ENCODE data around the gene TRABD2B. TPM values are rescaled to one million over a fixed set of nuclear protein-coding genes. Genes with fewer than 3 reads are reported as not detected.

The TRABD2B gene
- total RNA-seq, 1 donor from 2014 or later = 11.2 TPM

DNA sequence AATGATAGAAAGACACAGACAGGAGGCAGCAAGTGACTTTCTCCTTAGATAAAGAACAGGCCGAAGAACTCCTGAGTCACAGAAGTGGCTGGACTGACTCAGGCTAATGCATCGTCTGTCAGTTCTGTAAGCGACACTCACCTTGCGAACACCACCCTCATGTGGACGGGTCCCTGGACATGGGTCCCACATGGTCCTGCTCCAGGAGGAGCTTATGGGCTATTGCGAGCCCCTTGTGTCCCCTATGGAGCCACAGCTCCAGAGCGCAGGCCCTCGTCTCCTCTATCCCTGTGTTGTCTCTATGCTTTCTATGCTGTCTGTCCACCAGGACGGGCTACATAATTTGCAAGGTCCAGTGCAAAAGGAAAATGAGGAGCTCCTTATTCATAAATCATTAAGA is 85.8 kb downstream of the TRABD2B start:
- no peak for DNase-seq (ENCODE audit: low spot score)

DNA sequence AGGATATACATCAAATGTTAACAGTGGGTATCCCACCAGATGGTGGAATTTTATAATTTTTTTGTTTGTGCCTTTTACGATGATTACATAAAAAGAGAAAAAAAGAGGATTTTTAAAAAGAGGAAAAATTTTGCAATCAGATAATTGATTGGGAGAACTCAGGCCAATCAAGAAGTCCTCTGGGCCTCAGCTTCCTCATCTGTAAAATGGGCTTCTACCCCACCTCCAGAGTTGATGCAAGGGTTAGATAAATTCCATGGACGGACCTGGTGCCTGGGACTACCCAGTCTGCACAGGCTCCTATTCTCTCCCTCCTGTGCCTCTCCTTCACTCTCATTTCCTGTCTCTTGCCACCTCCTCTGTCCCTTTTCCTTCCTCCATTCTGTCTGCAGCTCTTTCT is 88.9 kb downstream of the TRABD2B start:
- no peak for DNase-seq (ENCODE audit: low spot score)

DNA sequence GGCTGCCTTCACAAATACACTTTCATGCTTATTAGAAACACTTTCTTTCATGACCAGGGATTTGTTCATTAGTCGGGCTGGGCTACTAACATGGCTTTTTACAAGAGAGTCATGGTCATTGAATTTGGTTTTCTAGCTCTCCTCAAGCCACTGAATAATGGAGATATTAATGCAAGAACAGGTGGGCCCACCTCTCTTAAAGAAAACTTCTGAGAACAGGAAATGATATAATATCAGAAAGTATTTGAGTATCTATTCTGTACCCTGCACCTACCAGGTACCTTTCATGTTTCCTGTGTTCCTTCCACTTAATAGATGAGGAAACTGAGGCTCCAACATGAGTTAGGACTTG is 90.0 kb downstream of the TRABD2B start:
- DNase-seq (ENCODE audit: low spot score) = no peak

DNA sequence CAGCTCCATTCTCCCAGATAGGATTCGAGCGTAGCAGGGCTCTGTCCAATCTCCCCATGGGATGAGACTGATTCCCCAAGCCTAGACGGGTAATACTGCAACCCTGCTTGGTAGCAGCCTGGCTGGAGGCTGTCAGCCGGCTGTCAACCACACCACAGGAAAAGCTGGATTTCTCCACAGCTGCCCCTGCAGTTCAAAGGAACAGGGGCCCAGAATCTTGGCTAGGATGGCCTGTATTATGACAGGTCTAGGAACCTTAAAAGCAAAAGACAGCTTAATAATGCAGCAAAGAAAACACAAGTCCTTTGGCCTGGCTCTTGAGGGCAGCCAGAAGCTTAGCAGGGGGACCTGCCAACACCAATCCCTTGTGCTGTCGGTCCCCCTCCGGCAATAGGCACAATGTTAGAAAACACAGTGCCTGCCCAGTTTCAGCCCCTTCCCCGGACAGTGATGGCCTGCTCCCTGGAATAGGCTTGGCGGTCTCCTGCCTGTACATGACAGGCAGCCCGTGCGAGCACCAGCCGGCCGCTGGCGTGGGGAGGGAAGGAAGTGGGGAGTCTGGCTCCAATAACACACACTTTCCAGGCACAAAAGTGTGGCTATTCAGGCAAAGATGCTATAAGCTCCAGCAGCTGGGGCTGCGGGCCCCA is 90.5 kb downstream of the TRABD2B start:
- no peak for DNase-seq (ENCODE audit: low spot score)

DNA sequence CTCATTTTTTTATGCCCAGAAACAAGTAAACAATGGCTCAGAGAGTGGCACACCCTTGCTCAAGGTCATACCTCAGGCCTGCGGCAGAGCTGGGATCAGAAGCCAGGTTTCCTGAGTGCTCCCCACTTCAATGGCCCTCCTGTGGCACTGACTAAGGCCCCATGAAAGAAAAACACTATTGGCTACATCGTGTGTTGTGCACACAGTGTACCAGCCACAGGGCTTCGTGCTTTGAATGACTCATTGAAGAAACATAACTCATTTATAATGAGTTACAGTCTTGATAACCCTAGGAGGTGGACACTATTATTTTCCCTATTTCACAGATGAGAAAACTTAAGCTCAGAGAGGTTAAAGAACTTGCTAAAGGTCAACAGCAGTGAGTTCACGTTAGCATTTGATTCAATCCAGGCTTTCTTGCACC is 91.2 kb downstream of the TRABD2B start:
- peak; percentile 38 for DNase-seq (ENCODE audit: low spot score)

DNA sequence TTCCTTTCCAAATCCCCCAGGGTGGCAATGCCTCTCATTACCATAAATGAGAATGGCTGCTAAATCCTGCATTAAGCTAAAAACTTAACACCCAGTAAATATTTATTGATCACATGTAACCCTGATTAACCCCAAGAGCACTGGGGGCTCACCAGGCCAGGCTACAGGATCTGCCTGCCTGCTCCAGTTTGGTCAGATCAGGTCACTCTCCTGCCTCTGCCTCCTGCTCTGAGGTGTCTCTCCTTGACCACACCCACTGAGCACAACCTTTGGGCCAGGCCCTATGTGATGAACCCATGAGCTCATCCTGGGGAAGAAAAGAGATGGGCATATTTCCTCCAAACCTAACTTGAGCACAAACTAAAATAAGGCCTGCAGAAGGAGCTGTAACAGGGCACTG is 93.5 kb downstream of the TRABD2B start:
- no peak for DNase-seq (ENCODE audit: low spot score)

DNA sequence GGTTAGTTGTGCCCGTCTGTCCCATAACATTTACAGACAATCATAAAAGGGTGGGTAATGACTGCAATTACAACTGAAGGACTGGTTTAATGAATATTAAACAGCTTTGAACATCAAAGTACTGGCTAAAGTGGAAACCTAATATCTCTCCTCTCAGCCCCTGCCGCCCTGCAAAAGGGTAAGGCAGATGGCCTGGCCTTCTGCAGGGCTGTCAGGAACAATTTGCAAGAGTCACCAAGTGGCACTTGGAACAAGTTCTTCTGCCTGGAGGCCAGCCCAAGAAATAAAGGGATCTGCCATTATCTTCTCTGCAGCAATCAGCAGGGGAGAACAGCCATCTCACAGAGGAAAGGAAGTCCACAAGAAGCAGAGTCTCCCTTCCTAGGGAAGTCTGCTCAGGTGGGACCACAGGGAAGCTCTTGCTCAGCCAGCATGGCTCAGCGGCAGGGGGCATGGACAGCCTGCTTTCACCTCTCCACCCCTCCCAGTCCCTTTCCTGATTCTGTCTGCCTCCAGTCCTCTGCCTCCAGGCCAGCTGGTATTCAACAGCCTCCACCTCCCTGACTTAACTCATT is 96.1 kb downstream of the TRABD2B start:
- DNase-seq (ENCODE audit: low spot score) = no peak

DNA sequence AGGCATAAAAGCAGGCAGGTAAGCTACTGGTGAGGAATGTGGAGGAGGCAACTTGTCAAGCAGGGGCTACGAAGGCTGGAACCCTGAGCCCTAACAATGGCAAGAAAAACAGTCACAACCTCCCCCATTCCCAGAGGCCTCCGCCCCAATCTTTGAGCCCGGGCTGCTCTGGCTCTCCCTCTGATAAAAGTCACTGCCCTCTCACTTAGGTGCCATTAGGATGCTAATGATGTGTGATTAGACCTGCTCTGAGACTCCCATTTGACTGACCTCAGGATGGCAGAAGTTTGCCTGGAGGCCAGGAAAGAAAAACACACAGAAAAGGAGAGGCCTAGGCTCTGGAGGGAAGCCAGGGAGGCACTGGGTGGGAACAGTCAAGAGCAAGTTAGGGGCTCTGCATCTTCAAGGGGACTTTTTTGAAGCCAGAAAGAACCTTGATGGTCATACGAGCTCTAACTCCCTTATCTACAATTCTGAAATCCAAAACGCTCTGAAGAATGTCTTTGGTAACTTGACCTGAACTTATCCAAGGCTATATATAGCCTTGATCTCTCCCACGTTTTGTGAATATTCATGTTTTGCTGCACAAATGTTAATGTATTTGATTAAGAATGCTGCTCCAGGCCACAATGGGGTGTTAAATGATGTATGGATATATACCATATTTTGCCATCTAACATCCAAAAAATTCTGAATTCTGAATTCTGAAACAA is 98.9 kb downstream of the TRABD2B start:
- no peak for DNase-seq (ENCODE audit: low spot score)

DNA sequence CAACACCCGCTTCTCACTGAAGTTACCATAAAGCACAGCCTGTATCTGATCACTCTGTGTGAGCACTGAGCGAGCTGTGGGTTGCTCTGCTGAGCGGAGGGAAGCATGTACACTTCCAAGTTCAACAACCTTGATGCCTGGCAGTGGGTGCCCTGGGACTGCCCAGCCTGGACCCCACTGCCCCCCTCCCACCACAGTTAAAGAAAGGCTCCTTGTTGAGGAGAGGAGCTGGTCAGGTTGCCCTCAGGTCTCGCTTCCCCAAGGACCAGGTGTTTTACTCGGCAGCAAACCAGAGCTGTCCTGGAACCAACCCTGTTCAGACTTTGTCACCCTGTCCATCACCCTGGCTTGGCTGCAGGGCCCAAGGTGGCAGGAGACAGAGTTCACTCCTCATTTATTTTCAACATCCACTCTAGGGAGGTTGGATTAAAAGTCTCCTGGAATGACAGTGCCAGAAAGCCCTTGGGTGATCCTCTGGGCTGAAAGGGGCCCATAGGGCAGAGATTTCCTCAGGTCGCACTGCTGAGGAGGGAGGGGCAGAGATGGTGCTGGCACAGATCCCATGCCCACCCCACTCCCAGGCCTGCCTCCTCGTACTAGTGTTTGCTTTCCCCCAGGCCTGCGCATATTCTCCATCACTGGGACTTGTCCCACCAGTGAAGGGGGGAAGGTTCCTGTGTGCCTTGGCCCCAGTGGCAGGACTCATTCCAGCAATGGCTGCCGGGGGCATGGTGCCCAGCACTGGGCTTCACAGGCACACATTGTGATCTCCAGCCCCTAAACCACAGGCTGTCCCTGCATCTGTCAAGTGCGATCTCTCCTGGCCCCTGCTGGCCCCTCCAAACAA is 101.7 kb downstream of the TRABD2B start:
- DNase-seq (ENCODE audit: low spot score) = no peak

DNA sequence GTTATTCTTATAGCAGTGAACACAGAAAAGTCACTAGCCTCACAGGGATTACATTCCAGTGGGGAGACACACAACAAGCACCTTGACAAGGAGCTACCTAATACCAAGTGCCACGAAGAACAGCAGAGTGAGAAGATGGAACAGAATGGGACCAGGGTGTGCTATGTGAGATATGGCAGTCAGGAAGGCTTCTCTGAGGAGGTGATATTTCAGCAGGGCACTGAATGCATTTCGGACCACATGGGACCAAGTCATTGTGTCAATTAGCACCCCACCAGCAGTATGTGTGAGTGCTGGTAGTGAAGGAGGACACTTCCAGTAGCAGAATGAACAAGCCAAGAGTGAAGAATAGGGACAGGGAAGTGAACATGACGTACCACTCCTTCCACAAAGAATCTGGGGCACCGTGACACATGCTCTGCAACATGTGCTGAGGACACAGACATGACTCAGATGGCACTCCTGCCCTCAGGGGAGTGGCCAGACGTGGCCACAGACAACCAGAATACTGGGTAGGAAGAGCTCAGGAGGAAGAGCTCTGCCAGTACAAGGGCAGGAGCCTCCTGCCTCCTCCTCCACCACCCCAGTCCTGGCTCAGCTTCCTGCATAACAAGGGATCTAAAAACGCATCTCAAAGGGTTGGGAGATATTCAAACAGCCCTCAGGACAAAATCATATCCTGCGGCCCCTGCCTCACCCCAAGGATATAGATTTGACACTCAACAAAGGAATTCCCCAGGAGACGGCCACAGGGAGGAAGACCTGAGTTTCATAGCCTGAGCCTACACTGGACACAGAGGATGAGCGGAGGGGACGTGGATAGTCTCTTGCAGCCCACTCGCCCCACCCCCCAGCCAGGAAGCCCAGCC is 102.5 kb downstream of the TRABD2B start:
- peak; percentile 85 for DNase-seq (ENCODE audit: low spot score)

DNA sequence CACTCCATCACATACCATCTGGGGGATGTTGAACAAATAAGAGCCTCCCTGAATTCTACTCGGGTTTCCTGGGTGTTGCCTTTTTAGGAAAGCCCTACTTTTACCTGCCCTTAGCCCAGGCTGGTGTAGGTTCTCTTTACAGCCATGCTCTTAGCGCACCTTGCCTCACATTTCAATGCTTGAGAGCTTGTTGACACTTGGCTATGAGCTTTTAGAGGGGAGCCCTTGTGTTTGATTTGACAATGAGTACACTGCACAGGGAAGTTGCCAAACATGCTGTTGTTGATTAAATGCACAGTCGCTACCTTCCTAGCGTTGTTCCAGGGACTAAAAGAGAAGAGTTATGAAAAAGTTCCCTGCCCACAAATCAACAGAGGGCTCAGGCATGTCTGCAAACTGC is 103.8 kb downstream of the TRABD2B start:
- DNase-seq (ENCODE audit: low spot score) = no peak

DNA sequence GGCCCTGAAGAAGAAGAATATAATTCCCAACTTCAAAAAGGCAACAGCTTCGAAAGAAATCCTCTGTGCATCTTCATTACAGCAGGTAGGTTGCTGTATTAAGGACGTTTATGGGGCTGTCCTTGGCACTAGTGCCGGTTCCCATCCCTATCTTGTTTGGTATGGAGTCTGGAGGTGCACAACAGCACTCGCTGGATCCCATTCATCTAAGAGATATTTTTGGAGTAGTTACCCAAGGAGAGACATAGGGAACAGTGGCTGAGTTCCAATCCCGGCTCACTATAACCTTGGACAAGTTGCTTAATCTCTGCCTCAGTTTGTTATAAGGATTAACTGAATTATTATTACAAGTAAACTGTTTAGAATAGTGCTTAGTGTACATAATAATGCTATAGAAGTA is 106.4 kb downstream of the TRABD2B start:
- no peak for DNase-seq (ENCODE audit: low spot score)

DNA sequence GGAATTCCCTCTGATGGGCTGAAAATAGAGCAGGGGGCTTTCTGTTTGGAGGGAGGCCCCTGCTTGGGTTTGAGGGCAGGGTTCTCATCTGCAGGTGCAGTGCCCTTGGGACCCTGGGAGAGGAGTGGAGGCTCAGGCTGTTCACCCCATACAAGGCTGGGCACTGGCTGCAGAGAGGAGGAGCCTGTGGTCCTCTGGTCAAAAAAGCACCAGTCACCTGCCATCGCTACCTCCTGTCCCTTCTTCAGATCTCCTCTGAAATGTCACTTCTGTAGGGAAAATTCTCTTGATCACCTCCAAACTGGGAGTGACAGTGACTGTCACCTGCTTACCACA is 108.9 kb downstream of the TRABD2B start:
- DNase-seq (ENCODE audit: low spot score) = no peak

DNA sequence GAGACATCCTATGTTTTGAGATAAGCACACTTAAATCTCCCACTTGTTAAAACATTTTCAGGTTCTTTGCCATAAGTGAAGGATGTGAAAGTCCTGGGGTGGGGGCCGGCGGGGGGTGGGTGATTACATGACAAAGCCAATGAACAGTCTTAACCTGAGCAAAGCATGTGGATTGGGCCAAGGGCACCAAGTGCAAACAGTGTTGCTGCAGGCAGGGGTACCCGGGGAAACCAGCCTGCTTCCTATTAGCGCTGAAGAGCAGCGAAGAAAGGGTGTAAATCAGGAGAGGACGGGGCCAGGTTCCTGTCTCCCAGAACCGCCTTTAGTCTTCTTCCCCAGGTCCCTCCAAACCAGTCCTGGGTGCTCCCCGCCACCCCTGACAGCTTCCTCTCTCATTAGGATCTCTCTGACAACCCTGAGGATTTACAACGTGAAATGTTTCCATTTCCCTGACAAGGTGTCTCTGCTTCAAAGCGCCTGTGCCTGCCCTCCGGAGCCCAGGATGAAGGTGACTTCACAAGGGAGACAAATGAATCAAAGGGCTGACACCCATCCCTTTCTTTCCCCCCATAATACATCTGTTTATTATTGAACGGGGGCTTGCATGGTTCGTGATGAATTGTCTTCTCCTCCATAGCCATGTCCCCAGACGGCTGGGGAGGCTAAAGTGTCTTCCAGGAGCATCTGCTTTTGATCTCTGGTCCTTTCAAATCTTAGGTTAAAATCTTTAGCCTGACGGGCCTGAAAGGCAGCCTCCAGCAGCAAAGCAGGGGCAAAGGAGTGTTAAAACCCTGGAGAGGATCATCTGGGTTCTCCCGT is 109.5 kb downstream of the TRABD2B start:
- DNase-seq (ENCODE audit: low spot score) = no peak

DNA sequence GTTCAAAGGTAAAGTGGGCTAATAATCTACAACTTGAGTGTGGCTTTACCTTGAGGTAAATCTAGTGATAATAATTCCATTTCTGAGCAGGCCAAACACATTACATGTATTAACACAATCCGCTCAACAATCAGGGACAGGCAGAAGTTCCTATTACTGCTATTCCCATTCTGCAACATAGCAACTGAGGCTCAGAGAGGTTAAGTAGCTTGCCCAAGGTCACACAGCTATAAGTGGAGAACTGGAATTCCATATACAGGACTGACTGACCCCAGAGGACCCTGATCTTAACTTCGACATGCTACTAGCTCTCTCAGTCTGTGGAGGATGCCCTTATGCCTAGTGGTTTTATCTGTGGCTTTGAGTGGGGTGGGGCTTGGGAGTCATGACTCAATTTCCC is 110.1 kb downstream of the TRABD2B start:
- no peak for DNase-seq (ENCODE audit: low spot score)

DNA sequence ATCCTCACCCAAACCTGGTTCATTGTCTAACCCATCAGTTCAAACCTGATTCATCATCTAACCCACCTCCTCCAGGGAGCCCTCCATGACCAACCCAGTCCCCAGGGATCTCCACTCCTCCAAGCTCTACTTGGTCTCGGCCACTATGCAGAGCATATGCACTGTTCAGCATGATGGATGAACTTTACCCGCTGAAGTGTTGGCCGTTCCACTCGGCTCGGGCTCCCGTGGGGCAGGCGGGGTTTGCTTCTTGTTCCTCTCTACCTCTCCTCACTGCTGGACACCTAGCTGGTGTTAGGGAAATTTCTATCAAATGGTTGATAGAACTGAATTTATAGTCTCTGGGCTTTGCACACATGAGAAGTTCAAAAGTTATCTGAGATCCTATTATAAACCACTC is 111.0 kb downstream of the TRABD2B start:
- DNase-seq (ENCODE audit: low spot score) = no peak

DNA sequence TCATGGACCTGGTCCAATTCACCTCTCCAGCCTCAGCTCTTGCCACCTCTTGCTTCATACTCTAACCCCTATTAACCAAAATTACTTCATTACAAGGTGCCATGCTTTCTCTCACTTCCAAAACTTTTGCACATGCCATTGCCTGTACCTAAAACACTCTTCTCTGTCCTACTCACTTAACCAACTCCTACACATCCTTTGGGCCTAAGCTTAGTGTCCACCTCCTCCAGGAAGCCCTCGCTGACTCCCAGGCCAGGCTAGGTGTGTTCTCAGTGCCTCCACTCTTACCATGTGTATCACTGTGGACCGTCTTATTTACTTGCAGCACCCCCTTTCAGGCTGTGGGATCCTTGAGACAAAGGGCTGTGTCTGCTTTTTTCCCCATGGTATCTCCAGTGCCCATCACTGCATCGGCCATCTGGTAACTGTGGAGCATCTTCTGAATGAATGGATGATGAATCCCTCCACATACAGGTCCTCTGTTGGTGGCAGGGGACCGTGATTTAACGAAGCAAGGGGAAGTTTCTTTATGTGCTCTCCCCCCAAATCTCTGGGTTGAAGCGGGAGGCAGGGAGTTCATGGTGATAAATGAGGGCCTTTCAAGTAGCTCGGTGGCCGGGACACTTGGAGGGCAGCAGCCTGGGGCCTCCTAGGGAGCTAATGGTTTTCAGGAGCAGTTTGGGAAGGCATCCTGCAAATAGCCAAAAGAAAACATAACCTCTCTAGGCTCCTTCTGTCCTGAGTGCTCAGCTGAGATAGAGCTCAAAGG is 111.9 kb downstream of the TRABD2B start:
- no peak for DNase-seq (ENCODE audit: low spot score)

DNA sequence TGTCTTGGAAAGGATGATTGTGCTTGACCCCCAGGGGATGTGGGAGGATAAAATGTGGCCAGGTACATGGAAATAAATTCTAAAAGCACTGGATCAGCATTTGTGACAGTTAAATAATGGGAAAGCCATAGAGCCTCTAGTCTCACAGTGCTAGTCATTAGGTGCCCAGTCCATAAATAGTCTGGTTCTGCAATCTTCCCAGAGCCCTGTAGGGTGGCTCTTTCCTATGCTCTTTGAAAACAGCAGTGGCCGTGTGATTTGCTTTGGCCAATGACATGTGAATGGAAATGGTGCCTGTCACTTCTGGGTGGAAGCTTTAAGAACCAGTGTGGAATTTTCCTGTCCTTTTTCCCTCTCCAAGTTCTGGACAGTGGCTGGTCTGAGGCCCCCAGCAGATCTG is 113.2 kb downstream of the TRABD2B start:
- no peak for DNase-seq (ENCODE audit: low spot score)

DNA sequence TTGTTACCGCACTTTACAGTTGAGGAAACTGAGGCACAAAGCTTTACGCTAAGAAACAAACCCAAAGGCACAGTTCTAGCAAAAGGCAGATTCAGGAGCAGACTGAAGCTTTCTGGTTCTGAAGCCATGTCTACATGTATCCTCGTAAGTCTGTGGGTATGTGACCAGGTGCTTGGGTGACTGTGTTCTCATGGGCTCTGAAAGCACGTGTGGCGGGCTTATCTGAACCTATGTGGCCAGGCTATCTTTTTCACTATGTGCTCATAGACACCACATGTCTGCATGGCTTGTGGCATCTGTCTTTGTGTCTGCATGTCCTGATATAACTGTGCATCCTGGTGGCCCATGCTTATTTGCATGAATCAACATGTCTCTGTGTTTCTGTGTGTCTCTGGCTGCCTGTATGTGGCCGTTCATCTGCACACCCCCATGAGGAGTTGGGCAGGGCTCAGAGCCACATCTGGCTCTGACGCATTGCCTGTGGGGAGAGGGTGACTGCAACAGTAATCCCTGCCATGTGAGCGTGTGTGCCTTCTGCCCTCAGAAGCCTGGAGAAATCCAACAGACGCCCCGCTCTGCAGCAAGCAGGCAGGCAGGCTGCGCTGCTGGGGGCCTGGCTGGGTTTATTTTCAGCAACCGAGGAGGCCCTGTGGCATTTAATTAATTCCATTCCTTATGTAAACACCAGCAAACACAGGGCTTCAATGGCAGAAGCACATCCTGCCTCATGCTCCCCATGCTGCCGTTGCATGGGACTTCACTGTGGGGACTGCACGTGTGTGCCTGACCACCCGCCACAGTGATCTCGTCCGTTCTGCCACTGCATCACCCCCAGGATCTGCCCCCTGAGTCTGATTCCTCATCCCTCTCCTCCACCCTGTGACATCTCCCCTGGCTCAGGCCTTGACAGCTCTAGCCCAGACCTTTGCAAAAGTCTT is 115.4 kb downstream of the TRABD2B start:
- peak; percentile 54 for DNase-seq (ENCODE audit: low spot score)

Measured in mucosa of gallbladder (tissue), 1 donor.